HG03039 (cell line): ENCODE measurements around the gene YTHDC2.
"Not testable (repeated sequence)": the region's sequence is repeated elsewhere in the genome, so short reads cannot be mapped to it uniquely, and the experiment has no call there.

Experiments
- ATAC-seq: cut with Tn5 transposase; IDR thresholded peaks from one replicate; pipeline ENCODE4 v1.9.1; 2021; ENCODE audit warnings: mild to moderate bottlenecking, moderate library complexity; ENCODE audit not compliant: unreplicated experiment

The YTHDC2 gene

DNA sequence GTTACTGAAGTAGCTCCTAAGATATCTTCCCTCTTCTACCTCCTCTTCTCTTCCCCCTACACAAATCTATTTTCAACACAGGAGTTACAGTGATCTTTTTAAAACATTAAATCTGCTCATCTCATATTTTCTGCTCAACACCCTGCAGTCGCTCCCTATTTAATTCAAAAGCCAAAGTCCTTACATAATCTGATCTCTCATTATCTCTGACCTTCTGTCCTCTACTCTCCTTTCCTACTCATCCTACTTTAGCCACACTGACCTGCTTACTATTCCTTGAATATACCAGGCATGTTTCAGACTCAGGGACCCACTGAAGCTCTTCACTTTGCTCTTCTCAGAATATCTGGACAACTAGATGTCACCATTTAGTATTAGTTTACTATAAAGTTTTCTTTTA, 87.9 kb downstream of the YTHDC2 start:
- ATAC-seq = no peak

GRCh38 chr5:113603246-113603645, 89.8 kb downstream of the YTHDC2 start:
- not testable (repeated sequence) for ATAC-seq

DNA sequence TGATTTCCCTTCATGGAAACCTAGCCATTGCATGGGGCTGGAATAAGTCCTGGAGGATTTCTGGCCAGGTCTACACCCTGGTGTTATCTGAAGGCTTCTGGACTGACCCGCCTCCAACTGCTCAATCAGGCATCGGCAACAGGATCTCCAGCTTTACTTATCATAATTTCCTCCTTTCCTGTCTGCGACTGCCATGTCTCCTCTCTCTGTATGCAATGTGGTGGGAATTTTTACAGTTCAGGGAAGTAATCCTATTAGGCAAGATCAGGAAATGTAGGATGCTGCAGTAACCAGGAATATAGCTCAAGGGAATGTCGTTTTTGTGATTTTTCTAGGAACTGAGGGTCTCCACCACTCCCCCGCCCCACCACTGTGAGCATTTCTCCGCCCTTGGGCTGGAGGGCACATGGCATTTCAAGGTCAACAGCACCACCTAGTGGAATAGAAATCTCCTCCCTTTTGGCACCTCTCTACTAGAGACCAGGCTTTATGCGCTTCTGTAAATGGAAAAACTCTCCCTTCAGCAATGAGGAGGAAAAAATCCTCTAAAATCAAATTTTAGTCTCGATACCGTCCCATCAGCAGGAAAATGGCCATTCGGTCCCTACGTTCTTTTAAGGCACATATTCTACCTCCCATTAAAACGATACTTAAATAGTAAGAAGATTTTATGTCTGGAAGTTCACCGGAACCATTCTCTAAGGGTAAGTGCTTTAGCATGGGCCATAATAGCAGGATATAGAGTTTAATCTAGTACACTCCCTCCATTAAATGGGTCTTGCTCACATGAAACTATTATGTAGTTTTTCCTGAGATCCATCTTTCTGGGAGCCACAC, 93.0 kb downstream of the YTHDC2 start:
- peak; percentile 92 for ATAC-seq

DNA sequence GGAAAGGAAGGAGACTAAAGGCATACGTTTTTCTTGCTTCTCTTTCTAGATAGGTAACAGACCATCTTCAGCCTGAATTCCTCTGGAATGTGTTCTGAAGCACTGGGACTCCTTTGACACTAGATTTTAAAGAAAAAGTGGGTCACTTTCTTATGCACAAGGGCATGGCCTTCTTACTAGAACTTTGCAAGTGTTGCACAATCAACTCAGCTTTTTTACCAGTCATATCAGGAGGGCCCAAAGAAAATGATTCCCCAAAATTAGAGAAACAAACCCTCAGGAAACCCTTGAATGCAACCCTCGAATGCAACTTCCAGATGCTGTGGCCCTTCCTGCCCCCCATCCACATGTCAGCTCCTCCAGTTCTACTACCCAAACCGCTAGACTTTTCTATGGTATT, 93.9 kb downstream of the YTHDC2 start:
- ATAC-seq = no peak

DNA sequence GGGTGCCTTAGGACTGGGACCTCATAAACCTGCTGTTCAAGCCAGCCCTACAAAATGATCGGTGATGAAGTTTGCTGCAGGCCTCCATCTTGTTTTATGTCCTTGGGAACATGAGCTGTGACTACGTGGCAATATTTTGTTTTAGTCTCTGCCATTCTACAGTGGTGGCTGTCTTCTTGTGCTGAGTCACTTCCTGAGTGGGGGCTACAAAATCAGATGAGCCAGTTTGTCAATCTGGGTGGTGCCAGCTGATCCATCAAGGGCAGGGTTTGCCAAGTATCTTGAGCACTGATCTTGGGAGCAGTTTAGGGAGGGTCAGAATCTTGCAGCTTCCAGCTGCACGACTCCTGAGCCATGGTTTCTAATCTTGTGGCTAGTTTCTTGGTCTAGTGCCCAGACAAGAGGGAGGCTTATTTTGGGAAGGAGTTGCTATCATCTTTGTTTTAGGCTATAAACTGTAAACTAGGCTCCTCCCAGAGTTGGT, 94.7 kb downstream of the YTHDC2 start:
- ATAC-seq = no peak

DNA sequence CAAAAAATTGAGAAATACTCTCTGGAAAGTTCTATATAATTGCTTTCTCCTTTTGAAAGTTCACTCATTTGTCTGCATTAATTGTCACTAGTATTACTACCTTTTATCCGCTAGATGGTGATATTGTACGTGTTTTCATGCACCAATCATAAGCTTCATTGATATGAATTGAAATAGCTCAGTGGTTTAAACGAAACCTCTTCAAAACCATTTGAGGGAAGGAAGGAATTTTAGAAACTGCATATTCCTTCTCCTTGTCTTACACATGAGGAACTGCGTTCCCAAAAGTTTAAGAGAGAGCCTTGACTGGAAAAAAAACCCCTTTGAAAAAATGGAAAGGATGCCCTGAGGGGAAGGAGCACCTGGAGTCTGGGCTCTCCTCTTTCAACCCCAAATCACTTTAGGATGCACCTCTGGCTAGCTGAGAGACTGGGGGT, 98.6 kb downstream of the YTHDC2 start:
- ATAC-seq = peak; percentile 69

DNA sequence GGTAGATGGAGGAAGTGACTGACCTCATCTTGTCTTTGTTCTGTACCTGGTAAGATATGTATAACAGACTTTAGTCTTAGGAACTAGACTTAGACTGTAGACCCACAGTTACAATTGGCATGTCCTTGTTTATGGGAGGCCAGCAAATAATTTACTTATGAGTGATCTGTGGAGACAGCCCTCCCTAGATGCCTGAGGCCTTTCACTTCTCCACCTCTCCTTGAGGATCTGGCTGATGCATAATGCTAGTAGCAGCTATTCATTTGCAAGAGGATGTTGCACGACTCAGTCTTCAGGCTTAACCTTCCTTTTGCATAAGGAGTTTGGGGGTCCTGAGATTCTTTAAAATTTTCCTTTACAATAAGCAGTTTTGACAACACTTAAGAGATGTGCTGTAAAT, 100.7 kb downstream of the YTHDC2 start:
- ATAC-seq = no peak

DNA sequence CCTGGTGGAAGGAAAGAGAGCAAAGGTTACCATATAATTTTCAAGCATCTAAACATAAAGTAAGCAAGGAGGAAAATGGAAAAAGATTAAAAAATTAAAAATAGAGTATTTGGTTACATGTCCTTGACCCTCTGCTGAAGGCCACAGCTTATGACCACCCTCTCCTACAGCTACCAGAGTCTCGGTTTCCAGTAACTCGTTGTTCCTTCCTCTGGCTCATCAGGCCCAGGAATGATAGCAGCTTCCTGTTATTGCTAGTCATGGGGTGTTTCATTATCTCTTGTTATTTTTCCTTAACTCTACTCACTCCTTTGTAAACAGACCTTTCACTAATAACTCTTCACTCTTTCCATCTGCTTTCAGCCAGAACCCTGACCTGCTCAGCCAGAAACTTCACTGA, 102.2 kb downstream of the YTHDC2 start:
- ATAC-seq = no peak

GRCh38 chr5:113617191-113617796, 103.8 kb downstream of the YTHDC2 start:
- ATAC-seq = no peak

- no peak for ATAC-seq
Observed at GRCh38 chr5:113632996-113633395, 119.5 kb downstream of the YTHDC2 start.

DNA sequence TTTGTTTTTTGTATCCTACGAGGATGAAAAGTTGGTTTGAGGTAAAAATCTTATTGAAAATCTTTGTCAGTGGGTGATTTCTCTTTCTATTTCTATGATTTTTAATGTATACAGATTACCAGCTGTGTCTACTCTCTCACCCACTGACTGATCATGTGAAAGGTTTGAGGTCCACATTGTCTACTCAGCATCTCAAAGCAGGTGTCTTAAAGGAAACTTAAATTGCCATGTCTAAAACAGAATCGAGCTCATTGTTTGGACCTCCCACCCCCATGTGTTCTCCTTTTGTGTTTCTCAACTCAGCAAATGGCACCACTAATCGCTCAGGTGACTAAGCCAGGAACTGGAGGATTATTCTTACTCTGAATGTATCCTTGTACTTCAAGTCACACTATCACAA, 121.5 kb downstream of the YTHDC2 start:
- ATAC-seq = no peak

DNA sequence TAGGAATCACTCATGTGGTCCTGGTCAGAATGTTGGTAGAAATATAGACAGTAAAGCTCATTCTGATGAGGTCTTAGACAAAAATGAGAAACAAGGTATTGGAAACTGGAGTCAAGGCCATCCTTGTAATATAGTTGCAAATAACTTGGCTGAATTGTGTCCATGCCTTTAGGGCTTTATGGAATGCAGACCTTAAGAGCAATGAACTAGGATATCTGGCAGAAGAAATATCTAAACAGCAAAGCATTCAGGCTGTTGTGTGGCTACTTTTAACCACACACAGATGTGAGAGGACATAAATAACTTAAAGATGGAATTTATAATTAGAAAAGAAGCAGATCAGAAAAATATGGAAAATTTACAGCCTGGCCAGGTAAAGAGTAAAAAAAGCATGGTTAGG, 128.2 kb downstream of the YTHDC2 start:
- ATAC-seq = no peak
